Keratinocyte (primary cell): Measurements from ENCODE around the gene ATP5F1C.
"Not testable (repeated sequence)": the region's sequence is repeated elsewhere in the genome, so short reads cannot be mapped to it uniquely, and the experiment has no call there.

Experiments
- EZH2 ChIP-seq: IDR thresholded peaks from one replicate; pipeline ENCODE4 v1.6.1; 2012; ENCODE audit warnings: inconsistent platforms, mild to moderate bottlenecking, low read length, moderate library complexity
- TF ChIP-seq, protein P1 (sequence below), 3 experiments: IDR thresholded peaks in 1 of 3; conservative IDR thresholded peaks in 1 of 3; optimal IDR thresholded peaks in 1 of 3; 2 replicates in 2 of 3; 3 replicates in 1 of 3; pipeline versions ENCODE3 to v1.5.1; 2011; ENCODE audit warnings: low read length in 3 of 3, mild to moderate bottlenecking in 3 of 3, moderate library complexity in 2 of 3, control low read depth in 1 of 3, inconsistent platforms in 1 of 3; ENCODE audit not compliant: insufficient read depth in 2 of 3; ENCODE audit errors: extremely low read depth in 1 of 3

DNA sequence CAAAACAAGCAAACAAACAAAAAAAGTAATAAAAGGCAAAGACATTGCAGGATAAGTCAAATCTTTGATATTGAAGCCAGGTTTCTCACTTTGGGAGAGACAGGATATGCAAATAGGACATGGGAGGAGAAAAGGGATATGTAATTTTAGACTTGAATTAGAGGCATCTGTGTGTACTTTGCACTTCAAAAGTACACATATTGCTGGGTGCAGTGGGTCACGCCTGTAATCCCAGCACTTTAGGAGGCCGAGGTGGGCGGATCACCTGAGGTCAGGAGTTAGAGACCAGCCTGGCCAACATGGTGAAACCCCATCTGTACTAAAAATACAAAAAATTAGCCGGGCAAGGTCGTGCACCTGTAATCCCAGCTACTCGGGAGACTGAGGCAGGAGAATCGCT is 23.8 kb downstream of the ATP5F1C start:
- TF ChIP-seq, protein P1, sequence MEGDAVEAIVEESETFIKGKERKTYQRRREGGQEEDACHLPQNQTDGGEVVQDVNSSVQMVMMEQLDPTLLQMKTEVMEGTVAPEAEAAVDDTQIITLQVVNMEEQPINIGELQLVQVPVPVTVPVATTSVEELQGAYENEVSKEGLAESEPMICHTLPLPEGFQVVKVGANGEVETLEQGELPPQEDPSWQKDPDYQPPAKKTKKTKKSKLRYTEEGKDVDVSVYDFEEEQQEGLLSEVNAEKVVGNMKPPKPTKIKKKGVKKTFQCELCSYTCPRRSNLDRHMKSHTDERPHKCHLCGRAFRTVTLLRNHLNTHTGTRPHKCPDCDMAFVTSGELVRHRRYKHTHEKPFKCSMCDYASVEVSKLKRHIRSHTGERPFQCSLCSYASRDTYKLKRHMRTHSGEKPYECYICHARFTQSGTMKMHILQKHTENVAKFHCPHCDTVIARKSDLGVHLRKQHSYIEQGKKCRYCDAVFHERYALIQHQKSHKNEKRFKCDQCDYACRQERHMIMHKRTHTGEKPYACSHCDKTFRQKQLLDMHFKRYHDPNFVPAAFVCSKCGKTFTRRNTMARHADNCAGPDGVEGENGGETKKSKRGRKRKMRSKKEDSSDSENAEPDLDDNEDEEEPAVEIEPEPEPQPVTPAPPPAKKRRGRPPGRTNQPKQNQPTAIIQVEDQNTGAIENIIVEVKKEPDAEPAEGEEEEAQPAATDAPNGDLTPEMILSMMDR (optimal IDR thresholded peaks at IDR 0.05 in 1 of 3, IDR thresholded peaks at IDR 0.05 in 1 of 3, conservative IDR thresholded peaks at IDR 0.05 in 1 of 3; ENCODE audit: extremely low read depth in 1 of 3, insufficient read depth in 2 of 3, low read length in 3 of 3), result not testable (repeated sequence)
- TF ChIP-seq EZH2, result not testable (repeated sequence)
